ENCODE results near the gene SCRN1.

SCRN1 gene

DNA sequence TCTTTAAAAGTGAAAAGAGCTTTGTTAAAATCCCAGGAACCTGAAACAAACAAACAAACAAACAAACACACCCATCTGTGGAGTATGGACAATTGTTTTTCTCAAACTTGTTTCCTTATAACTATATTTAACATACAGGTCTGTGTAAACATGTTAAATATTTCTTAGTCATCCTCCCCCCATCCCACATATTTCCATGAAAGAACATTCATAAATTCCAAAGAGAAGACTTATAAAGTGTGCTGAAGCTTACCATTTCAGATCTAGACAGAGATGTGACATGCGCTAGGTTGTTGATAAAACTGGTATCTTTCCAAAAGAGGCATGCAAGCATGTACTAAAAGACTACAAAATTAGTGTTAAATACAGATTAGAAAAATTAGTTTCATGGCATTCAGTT, 30.4 kb upstream of the SCRN1 start:
- Histone ChIP-seq H3K27me3 (ENCODE audit: insufficient read depth, poor library complexity, severe bottlenecking) (no peaks in the 10 kb centered on the region), H3K27ac (replicated peaks) (no peak overlapping the region), H3K4me3 (replicated peaks; ENCODE audit: insufficient read depth, low read length) (no peak overlapping the region)
- TF ChIP-seq, protein P1, sequence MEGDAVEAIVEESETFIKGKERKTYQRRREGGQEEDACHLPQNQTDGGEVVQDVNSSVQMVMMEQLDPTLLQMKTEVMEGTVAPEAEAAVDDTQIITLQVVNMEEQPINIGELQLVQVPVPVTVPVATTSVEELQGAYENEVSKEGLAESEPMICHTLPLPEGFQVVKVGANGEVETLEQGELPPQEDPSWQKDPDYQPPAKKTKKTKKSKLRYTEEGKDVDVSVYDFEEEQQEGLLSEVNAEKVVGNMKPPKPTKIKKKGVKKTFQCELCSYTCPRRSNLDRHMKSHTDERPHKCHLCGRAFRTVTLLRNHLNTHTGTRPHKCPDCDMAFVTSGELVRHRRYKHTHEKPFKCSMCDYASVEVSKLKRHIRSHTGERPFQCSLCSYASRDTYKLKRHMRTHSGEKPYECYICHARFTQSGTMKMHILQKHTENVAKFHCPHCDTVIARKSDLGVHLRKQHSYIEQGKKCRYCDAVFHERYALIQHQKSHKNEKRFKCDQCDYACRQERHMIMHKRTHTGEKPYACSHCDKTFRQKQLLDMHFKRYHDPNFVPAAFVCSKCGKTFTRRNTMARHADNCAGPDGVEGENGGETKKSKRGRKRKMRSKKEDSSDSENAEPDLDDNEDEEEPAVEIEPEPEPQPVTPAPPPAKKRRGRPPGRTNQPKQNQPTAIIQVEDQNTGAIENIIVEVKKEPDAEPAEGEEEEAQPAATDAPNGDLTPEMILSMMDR (IDR thresholded peaks at IDR 0.05; ENCODE audit: insufficient read depth, low read length), result no peak
- no peak for TF ChIP-seq GABPA (IDR thresholded peaks at IDR 0.05; ENCODE audit: low read depth)
- TF ChIP-seq, protein P2, sequence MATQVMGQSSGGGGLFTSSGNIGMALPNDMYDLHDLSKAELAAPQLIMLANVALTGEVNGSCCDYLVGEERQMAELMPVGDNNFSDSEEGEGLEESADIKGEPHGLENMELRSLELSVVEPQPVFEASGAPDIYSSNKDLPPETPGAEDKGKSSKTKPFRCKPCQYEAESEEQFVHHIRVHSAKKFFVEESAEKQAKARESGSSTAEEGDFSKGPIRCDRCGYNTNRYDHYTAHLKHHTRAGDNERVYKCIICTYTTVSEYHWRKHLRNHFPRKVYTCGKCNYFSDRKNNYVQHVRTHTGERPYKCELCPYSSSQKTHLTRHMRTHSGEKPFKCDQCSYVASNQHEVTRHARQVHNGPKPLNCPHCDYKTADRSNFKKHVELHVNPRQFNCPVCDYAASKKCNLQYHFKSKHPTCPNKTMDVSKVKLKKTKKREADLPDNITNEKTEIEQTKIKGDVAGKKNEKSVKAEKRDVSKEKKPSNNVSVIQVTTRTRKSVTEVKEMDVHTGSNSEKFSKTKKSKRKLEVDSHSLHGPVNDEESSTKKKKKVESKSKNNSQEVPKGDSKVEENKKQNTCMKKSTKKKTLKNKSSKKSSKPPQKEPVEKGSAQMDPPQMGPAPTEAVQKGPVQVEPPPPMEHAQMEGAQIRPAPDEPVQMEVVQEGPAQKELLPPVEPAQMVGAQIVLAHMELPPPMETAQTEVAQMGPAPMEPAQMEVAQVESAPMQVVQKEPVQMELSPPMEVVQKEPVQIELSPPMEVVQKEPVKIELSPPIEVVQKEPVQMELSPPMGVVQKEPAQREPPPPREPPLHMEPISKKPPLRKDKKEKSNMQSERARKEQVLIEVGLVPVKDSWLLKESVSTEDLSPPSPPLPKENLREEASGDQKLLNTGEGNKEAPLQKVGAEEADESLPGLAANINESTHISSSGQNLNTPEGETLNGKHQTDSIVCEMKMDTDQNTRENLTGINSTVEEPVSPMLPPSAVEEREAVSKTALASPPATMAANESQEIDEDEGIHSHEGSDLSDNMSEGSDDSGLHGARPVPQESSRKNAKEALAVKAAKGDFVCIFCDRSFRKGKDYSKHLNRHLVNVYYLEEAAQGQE (IDR thresholded peaks at IDR 0.05; ENCODE audit: insufficient replicate concordance, low read depth), result no peak
- TF ChIP-seq POLR2AphosphoS5 (IDR thresholded peaks at IDR 0.05; ENCODE audit: low read depth), result no peak
- no peak for TF ChIP-seq SPI1 (IDR thresholded peaks at IDR 0.05; ENCODE audit: borderline replicate concordance, low read depth)
- no peak for DNase-seq (ENCODE audit: low read depth in 1 of 2, low spot score in 1 of 2)

DNA sequence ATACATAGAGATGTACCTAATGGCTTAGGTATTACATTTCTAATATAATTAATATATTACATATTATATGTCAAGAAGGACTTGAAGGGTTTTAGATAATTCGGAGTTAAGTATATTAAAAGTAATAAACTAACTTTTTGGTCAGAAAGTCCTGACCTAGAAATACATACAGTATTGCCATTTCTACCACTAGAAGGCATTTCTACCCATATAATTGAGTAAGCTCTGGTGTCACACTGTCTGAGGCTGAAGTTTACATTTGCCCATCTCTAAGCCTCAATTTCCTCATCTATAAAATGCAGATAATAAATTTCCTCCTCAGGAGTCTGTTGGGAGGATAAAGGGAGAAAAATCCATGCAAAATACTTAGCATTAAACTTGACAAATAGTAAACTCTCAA, 29.8 kb upstream of the SCRN1 start:
- TF ChIP-seq GABPA (IDR thresholded peaks at IDR 0.05; ENCODE audit: low read depth), result no peak
- TF ChIP-seq, protein P1 (IDR thresholded peaks at IDR 0.05; ENCODE audit: insufficient read depth, low read length), result no peak
- TF ChIP-seq SPI1 (IDR thresholded peaks at IDR 0.05; ENCODE audit: borderline replicate concordance, low read depth), result no peak
- no peak for DNase-seq (ENCODE audit: low read depth in 1 of 2, low spot score in 1 of 2)
- H3K27ac ChIP-seq (replicated peaks), result no peak overlapping the region

DNA sequence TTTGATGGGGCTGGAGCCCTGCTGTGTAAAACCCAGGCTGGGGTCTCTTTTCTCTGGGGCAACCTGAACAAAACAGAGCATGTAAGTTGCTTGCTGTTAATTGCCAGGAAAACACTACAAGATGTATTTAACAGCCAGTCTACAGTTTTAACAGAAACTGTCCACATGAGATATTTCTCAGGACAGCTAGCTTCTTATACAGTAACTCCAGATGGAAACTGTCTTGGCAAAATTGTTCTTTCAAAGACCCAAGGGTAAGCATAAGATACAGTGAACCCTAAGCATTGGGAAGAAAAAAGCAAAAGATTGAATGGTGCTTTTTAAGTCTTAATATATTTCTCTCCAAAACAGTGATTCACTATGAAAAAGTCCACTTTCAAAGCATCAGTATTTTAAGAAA, 28.9 kb upstream of the SCRN1 start:
- TF ChIP-seq, protein P2 (IDR thresholded peaks at IDR 0.05; ENCODE audit: insufficient replicate concordance, low read depth), result no peak
- TF ChIP-seq SPI1 (IDR thresholded peaks at IDR 0.05; ENCODE audit: borderline replicate concordance, low read depth) (no peak), POLR2AphosphoS5 (IDR thresholded peaks at IDR 0.05; ENCODE audit: low read depth) (no peak), GABPA (IDR thresholded peaks at IDR 0.05; ENCODE audit: low read depth) (no peak)
- TF ChIP-seq, protein P1 (IDR thresholded peaks at IDR 0.05; ENCODE audit: insufficient read depth, low read length), result no peak
- H3K27ac ChIP-seq (replicated peaks), result no peak overlapping the region
- no peaks in the 10 kb centered on the region for H3K27me3 ChIP-seq (ENCODE audit: insufficient read depth, poor library complexity, severe bottlenecking)
- no peak overlapping the region for H3K4me3 ChIP-seq (replicated peaks; ENCODE audit: insufficient read depth, low read length)
- no peak for DNase-seq (ENCODE audit: low read depth in 1 of 2, low spot score in 1 of 2)

More for the DNA sequence above, 29.8 kb upstream of the SCRN1 start:
- H3K4me3 ChIP-seq (replicated peaks; ENCODE audit: insufficient read depth, low read length), result no peak overlapping the region
- H3K27me3 ChIP-seq (ENCODE audit: insufficient read depth, poor library complexity, severe bottlenecking), result no peaks in the 10 kb centered on the region

DNA sequence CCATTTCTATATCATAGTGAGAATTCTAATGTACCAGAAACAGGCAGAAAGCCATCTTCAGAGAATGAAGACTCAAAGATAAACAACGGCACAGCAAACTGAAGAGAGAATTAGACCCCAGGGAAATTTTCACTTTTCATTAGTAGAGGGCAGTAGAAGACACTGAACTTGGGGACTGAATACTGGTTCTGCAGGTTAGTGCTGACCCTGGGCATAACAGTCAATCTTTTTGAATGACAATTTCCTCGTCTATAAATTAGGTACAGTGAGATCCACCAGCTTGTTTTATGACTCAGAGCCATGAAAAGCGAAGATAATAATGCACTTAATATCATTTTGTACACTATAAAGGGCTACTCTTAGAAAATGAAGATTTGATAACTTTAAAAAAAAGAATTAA, 23.2 kb upstream of the SCRN1 start:
- no peak for TF ChIP-seq POLR2AphosphoS5 (IDR thresholded peaks at IDR 0.05; ENCODE audit: low read depth)
- H3K4me3 ChIP-seq (replicated peaks; ENCODE audit: insufficient read depth, low read length), result no peak overlapping the region
- DNase-seq (ENCODE audit: low read depth in 1 of 2, low spot score in 1 of 2), result no peak

More for the DNA sequence above, 23.2 kb upstream of the SCRN1 start:
- Histone ChIP-seq H3K27ac (replicated peaks) (no peak overlapping the region), H3K27me3 (ENCODE audit: insufficient read depth, poor library complexity, severe bottlenecking) (no peaks in the 10 kb centered on the region)
